HL-60 (cell line): ENCODE results near the gene CABP1.

Source experiments
- DNase-seq, 2 experiments: peaks; one replicate each; pipeline ENCODE4 v3.0.0-alpha.2; 2010 to 2020; ENCODE audit warnings: low read depth in 1 of 2, low spot score in 1 of 2
- H3K27ac ChIP-seq: fragments of 250-450 bp; sonication (Bioruptor Pico); replicated peaks from 2 replicates; pipeline ENCODE4 v1.5.1; 2020; ENCODE audit warnings: mild to moderate bottlenecking, moderate library complexity
- H3K27me3 ChIP-seq: fragments of 250-450 bp; sonication (Bioruptor Pico); 2 replicates; pipeline ENCODE4 v1.5.1; 2021; ENCODE audit warnings: mild to moderate bottlenecking, moderate library complexity; ENCODE audit not compliant: insufficient read depth, poor library complexity, severe bottlenecking
- H3K4me3 ChIP-seq: replicated peaks from 2 replicates; pipeline ENCODE4 v1.5.1; 2011; ENCODE audit warnings: mild to moderate bottlenecking, control low read depth, low read length; ENCODE audit not compliant: insufficient read depth
- GABPA ChIP-seq: IDR thresholded peaks from 2 replicates; pipeline ENCODE4 v1.6.1; 2012; ENCODE audit warnings: low read depth
- POLR2AphosphoS5 ChIP-seq: IDR thresholded peaks from 2 replicates; pipeline ENCODE4 v1.6.1; 2012; ENCODE audit warnings: low read depth
- REST ChIP-seq: IDR thresholded peaks from 2 replicates; pipeline ENCODE4 v1.6.1; 2012; ENCODE audit warnings: low read depth; ENCODE audit not compliant: insufficient replicate concordance
- SPI1 ChIP-seq: IDR thresholded peaks from 2 replicates; pipeline ENCODE4 v1.6.1; 2012; ENCODE audit warnings: low read depth, mild to moderate bottlenecking, borderline replicate concordance
- TF ChIP-seq, protein P1 (sequence below): IDR thresholded peaks from one replicate; pipeline ENCODE4 v1.5.1; 2011; ENCODE audit warnings: low read length, control low read depth, inconsistent platforms; ENCODE audit not compliant: insufficient read depth

Gene CABP1

GRCh38 chr12:120640861-120641833 is 721 bp downstream of the CABP1 start:
- peak in 1 of 2 experiments; percentile 55 for DNase-seq
- TF ChIP-seq REST = peak; percentile 96
- no peak for TF ChIP-seq GABPA
- TF ChIP-seq SPI1 = no peak
- no peak for TF ChIP-seq POLR2AphosphoS5
- TF ChIP-seq, protein P1, sequence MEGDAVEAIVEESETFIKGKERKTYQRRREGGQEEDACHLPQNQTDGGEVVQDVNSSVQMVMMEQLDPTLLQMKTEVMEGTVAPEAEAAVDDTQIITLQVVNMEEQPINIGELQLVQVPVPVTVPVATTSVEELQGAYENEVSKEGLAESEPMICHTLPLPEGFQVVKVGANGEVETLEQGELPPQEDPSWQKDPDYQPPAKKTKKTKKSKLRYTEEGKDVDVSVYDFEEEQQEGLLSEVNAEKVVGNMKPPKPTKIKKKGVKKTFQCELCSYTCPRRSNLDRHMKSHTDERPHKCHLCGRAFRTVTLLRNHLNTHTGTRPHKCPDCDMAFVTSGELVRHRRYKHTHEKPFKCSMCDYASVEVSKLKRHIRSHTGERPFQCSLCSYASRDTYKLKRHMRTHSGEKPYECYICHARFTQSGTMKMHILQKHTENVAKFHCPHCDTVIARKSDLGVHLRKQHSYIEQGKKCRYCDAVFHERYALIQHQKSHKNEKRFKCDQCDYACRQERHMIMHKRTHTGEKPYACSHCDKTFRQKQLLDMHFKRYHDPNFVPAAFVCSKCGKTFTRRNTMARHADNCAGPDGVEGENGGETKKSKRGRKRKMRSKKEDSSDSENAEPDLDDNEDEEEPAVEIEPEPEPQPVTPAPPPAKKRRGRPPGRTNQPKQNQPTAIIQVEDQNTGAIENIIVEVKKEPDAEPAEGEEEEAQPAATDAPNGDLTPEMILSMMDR = no peak
- no peak overlapping the region for H3K27ac ChIP-seq
- peak overlapping the region; percentile 16 for H3K4me3 ChIP-seq
- H3K27me3 ChIP-seq = peaks cover 32% of the 10 kb centered on the region

DNA sequence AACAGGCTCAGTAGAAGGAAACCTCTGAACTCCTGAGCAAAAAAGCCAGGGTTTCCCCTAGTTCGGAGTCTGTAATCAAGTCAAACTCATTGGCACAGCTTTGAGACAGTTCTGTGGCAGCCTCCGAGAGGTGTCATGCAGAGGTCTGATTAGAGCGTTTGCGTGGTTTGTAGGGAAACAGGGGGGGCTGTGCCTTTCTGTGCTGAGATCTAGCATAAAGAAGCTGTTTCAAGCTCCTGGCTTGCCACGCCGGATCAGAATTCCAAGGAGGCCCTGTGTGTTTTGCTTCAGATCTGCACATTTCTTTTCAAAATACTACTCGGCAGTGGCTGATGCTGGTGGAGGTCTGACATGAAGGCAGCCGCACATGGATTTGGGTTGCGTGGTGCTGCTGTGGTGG is 1.7 kb downstream of the CABP1 start:
- no peak for DNase-seq
- Histone ChIP-seq H3K27ac (no peak overlapping the region), H3K27me3 (peaks cover 32% of the 10 kb centered on the region), H3K4me3 (no peak overlapping the region)
- TF ChIP-seq SPI1 = no peak
- TF ChIP-seq GABPA = no peak
- TF ChIP-seq, protein P1 = no peak
- TF ChIP-seq REST = no peak
- no peak for TF ChIP-seq POLR2AphosphoS5

DNA sequence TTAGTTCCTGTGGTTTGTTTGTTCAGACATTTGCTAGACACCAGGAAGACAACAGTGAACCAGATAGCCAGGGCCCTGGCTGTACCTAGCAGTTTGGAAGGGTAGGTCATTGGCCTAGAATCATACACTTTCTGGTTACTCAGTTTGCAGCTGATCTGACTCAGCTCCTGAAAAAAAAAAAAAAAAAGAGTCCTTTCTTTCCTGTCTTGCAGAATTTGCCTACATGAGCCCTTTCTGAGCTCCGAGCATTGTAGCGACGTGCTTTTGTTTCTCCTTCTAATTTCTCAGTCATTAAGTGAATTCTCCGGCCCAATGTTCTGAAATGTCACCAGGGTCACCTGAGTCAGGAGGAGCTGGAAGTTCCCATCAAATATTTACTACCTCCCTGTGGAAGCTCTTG is 2.4 kb downstream of the CABP1 start:
- DNase-seq = no peak
- Histone ChIP-seq H3K27me3 (peaks cover 32% of the 10 kb centered on the region), H3K4me3 (no peak overlapping the region), H3K27ac (no peak overlapping the region)
- no peak for TF ChIP-seq POLR2AphosphoS5
- TF ChIP-seq GABPA = no peak
- TF ChIP-seq SPI1 = no peak

DNA sequence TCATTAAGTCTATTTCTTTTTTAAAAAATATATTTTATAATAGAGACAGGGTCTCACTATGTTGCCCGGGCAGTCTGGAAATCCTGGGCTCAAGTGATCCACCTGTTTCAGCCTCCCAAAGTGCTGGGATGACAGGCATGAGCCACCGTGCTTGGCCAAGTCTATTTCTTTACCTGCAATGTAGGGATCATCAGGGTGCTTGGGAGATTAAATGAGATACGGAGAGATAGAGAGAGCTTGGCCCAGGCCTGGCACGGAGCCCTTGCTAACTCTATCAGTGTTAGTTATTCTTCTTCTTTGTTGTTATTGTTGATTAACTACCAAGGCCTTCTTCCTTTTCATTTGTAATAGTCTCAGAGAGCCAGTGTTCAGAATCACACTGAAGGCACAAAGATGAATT is 3.1 kb downstream of the CABP1 start:
- TF ChIP-seq GABPA (no peak), SPI1 (no peak)
- Histone ChIP-seq H3K4me3 (no peak overlapping the region), H3K27ac (no peak overlapping the region), H3K27me3 (peaks cover 32% of the 10 kb centered on the region)
- no peak for DNase-seq
